Gastroesophageal sphincter (tissue), 2 donors: ENCODE results near the gene IL17RD.

ENCODE experiments used
- POLR2A ChIP-seq, 2 donors: fragments of 450-650 bp; IDR thresholded peaks; one replicate each; pipeline ENCODE4 v1.6.1; 2017; ENCODE audit warnings: antibody characterized with exemption in 2 of 2, mild to moderate bottlenecking in 2 of 2, moderate library complexity in 1 of 2
- POLR2AphosphoS5 ChIP-seq: sonication (generic); formaldehyde crosslinking; IDR thresholded peaks from one replicate; pipeline ENCODE4 v1.6.1; 2017; ENCODE audit warnings: antibody characterized with exemption

DNA sequence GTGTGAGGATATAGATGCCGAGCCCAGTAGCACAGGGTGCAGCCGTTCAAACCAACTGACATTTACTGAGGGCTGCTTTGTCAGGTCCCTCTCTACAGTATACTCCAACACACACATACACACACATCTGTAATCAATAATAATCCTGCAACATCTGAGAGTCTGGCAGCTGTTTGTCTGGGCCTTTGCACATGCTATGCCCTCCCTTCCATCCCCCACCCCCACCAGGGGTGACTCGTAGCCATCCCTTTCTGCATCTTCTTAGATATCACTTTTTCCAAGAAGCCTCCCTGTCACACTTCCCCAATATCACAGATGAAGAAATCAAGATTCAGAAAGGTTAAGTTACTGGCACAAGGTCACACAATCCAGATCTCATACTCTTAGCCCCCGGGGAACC lies 91.0 kb downstream of the IL17RD start:
- TF ChIP-seq POLR2AphosphoS5 = no peak
- no peak for TF ChIP-seq POLR2A (IDR thresholded peaks at IDR 0.05)
